ENCODE results near the gene IGDCC3. TPM values are rescaled to one million over a fixed set of nuclear protein-coding genes. Genes with fewer than 3 reads are reported as not detected.
A peak's percentile ranks its signal among the peaks of the same experiment; 100 is the strongest.

IGDCC3 gene
- total and polyA plus RNA-seq, 10 donors = 0.03 to 0.34 (median 0.03) TPM; not detected in 7

GRCh38 chr15:65306551-65306950 lies 71.3 kb downstream of the IGDCC3 start:
- peaks cover 4 to 36% (median 20%) of the 10 kb centered on the region in 6 donors for H3K4me1 ChIP-seq
- no peak overlapping the region for H3K27ac ChIP-seq
- intact Hi-C loops (cut with DNase I; ENCODE audit: low total_unique reads) = no loop called here
- no peaks in the 10 kb centered on the region for H3K27me3 ChIP-seq (replicated peaks in 1 of 7)
- H3K4me3 ChIP-seq = no peak overlapping the region
- TF ChIP-seq POLR2A (IDR thresholded peaks at IDR 0.05) = no peak
- DNase-seq = no peak
- H3K9me3 ChIP-seq = no peaks in the 10 kb centered on the region
- no peaks in the 10 kb centered on the region for H3K36me3 ChIP-seq

GRCh38 chr15:65305776-65306175 lies 72.0 kb downstream of the IGDCC3 start:
- Histone ChIP-seq H3K27me3 (replicated peaks in 1 of 7) (no peaks in the 10 kb centered on the region), H3K9me3 (no peaks in the 10 kb centered on the region), H3K36me3 (no peaks in the 10 kb centered on the region), H3K4me3 (no peak overlapping the region), H3K4me1 (peaks cover 4 to 36% (median 20%) of the 10 kb centered on the region in 6 donors), H3K27ac (peak overlapping the region in 1 of 8 donors; percentile 91)
- no peak for TF ChIP-seq POLR2AphosphoS5 (IDR thresholded peaks at IDR 0.05)
- no peak for TF ChIP-seq POLR2A (IDR thresholded peaks at IDR 0.05)
- no peak for TF ChIP-seq CTCF (IDR thresholded peaks at IDR 0.05 in 8 of 11, conservative IDR thresholded peaks at IDR 0.05 in 3 of 11)
- DNase-seq = peak; percentile 41
- intact Hi-C loops (cut with DNase I; ENCODE audit: low total_unique reads) = no loop called here
- WGBS, 5 donors = 78 to 85% (median 82%) methylated on average over 3 of the region's 3 CpGs

- no peaks in the 10 kb centered on the region for H3K27me3 ChIP-seq (replicated peaks in 1 of 7)
- H3K9me3 ChIP-seq = no peaks in the 10 kb centered on the region
- H3K27ac ChIP-seq = peak overlapping the region; percentile 79 to 94 (median 90)
- 46 to 57% (median 56%) methylated on average over 14 of the region's 14 CpGs for WGBS, 5 donors
- no peaks in the 10 kb centered on the region for H3K36me3 ChIP-seq
- peaks cover 4 to 36% (median 20%) of the 10 kb centered on the region in 6 donors for H3K4me1 ChIP-seq
- TF ChIP-seq POLR2A (IDR thresholded peaks at IDR 0.05) (no peak), CTCF (IDR thresholded peaks at IDR 0.05 in 8 of 11, conservative IDR thresholded peaks at IDR 0.05 in 3 of 11) (no peak), POLR2AphosphoS5 (IDR thresholded peaks at IDR 0.05) (no peak)
- DNase-seq = peak; percentile 65
- H3K4me3 ChIP-seq = peak overlapping the region in 5 of 8 donors; percentile 3 to 80 (median 46)
- intact Hi-C loops (cut with DNase I; ENCODE audit: low total_unique reads) = no loop called here
Measured at GRCh38 chr15:65305150-65305758, 72.5 kb downstream of the IGDCC3 start.

- Histone ChIP-seq H3K27ac (peak within 1 kb of the TSS; percentile 79 to 94 (median 90)), H3K4me3 (peak within 1 kb of the TSS; percentile 37 to 80 (median 48)), H3K4me1 (peaks cover 4 to 42% (median 20%) of the 10 kb centered on the region in 6 donors), H3K9me3 (no peaks in the 10 kb centered on the region), H3K27me3 (replicated peaks in 1 of 7) (no peaks in the 10 kb centered on the region), H3K36me3 (no peaks in the 10 kb centered on the region)
- peak; percentile 88 to 96 (median 93) for TF ChIP-seq CTCF (IDR thresholded peaks at IDR 0.05 in 8 of 11, conservative IDR thresholded peaks at IDR 0.05 in 3 of 11)
- TF ChIP-seq POLR2A (IDR thresholded peaks at IDR 0.05) = peak; percentile 97 to 100 (median 99)
- TF ChIP-seq POLR2AphosphoS5 (IDR thresholded peaks at IDR 0.05) = peak; percentile 31 to 91 (median 73)
- peak; percentile 85 for DNase-seq
- intact Hi-C loops (cut with DNase I; ENCODE audit: low total_unique reads) = no loop called here
- WGBS, 5 donors = 0 to 1% (median 1%) methylated on average over 24 of the region's 24 CpGs
Measured at GRCh38 chr15:65304381-65305149, 73.2 kb downstream of the IGDCC3 start, which contains the start of gene RNU5B-1. RNU5B-1 (plus strand) TSS chr15:65304677.
